Mucosa of rectum (tissue), 2 donors: Measurements from ENCODE around the gene RPS2.
"Not testable (repeated sequence)": the region's sequence is repeated elsewhere in the genome, so short reads cannot be mapped to it uniquely, and the experiment has no call there.

Experiments used
- H3K27ac ChIP-seq, 2 donors: one replicate each; pipeline ENCODE4 v1.7.0; 2013; ENCODE audit warnings: inconsistent platforms in 2 of 2, low read depth in 2 of 2, low read length in 2 of 2
- H3K27me3 ChIP-seq, 2 donors: one replicate each; pipeline ENCODE4 v1.7.0; 2013; ENCODE audit warnings: low read length in 2 of 2; ENCODE audit not compliant: control insufficient read depth in 2 of 2, insufficient read depth in 2 of 2
- H3K36me3 ChIP-seq, 2 donors: one replicate each; pipeline ENCODE4 v1.7.0; 2013; ENCODE audit warnings: low read length in 2 of 2; ENCODE audit not compliant: control insufficient read depth in 2 of 2, insufficient read depth in 2 of 2
- H3K4me1 ChIP-seq, 2 donors: one replicate each; pipeline ENCODE4 v1.7.0; 2013; ENCODE audit warnings: low read length in 2 of 2, mild to moderate bottlenecking in 1 of 2; ENCODE audit not compliant: control insufficient read depth in 2 of 2, insufficient read depth in 2 of 2
- H3K4me3 ChIP-seq, 2 donors: one replicate each; pipeline ENCODE4 v1.7.0; 2013; ENCODE audit warnings: low read length in 2 of 2
- H3K9ac ChIP-seq, 2 donors: one replicate each; pipeline ENCODE4 v1.7.0; 2013; ENCODE audit warnings: low read length in 2 of 2, low read depth in 1 of 2, mild to moderate bottlenecking in 1 of 2
- H3K9me3 ChIP-seq, 2 donors: one replicate each; pipeline ENCODE4 v1.7.0; 2013; ENCODE audit warnings: low read length in 2 of 2; ENCODE audit not compliant: control insufficient read depth in 2 of 2
- donor health status: healthy.
- donor health status: Normal muscosa, but diverticular disease.

The RPS2 gene

DNA sequence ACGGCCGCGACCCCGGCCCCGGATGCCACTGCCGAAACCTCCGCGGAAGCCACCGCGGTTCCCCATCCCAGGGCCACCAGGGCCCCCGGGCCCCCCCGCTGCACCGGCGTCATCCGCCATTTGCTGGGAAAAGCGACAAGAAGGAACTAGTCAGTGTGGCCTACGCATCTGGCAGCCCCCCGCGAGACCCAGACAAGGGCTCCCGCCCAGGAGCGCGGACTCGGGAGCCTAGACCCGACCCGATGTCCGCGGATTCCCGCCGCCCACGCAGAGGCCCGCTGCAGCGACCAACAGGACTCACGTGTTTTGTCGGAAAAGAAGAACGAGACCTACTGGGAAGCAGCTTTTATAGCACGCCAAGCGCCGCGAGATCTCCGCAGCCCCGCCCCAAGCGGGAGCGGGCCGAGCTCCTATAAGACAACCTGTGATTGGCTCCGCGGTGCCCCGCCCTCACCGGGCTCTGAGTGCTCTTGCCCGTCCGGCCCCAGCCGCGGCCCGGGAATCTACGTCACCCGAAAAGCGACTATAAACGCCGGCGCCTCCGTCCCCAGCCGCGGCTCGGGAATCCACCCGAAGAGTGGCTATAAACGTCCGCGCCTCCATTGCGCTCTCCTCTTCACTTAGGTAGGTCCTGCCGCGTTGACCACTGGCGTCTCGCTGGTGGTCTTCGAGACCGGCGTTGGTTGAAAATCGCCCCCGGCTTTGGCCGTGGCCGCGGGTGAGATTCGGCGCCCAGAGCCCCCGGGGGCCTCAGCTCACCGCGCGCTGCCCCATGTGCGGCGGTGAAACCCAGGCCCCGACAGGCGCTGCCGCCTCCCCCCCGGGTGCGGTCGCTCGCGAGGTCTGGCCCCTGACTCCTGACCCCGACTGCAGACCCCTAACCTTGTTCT is at the start of gene RPS2:
RPS2 (minus strand) TSS at position 321 of the 890 bp plus-strand sequence; CDS start at position 120, 201 bp downstream.
- H3K36me3 ChIP-seq = peaks cover 14 to 21% of the 10 kb centered on the region in 2 donors
- peak within 1 kb of the TSS; percentile 64 to 87 for H3K4me3 ChIP-seq
- peak within 1 kb of the TSS; percentile 88 to 97 for H3K27ac ChIP-seq
- H3K4me1 ChIP-seq = peaks cover 26 to 27% of the 10 kb centered on the region in 2 donors
- no peaks in the 10 kb centered on the region for H3K9me3 ChIP-seq
- peak within 1 kb of the TSS; percentile 85 to 96 for H3K9ac ChIP-seq
- no peaks in the 10 kb centered on the region for H3K27me3 ChIP-seq

DNA sequence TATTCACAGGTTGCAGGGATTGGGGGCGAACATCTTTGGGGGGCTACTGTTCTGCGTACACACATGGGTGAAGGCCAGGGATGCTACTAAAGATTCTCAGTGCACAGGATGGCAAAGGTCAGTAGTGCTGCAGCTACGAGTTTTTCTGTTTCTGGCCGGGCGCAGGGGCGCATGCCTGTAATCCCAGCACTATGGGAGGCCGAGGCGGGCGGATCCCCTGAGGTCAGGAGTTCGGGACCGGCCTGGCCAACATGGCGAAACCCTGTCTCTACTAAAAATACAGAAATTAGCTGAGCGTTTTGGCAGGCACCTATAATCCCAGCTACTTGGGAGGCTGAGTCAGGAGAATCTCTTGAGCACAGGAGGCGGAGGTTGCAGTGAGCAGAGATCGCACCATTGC is 48.9 kb upstream of the RPS2 start:
- no peaks in the 10 kb centered on the region for H3K9me3 ChIP-seq
- no peaks in the 10 kb centered on the region for H3K27me3 ChIP-seq
- H3K9ac ChIP-seq = no peak overlapping the region
- H3K4me1 ChIP-seq = peaks cover 19 to 24% of the 10 kb centered on the region in 2 donors
- no peak overlapping the region for H3K27ac ChIP-seq
- H3K4me3 ChIP-seq = no peak overlapping the region
- H3K36me3 ChIP-seq = no peaks in the 10 kb centered on the region

DNA sequence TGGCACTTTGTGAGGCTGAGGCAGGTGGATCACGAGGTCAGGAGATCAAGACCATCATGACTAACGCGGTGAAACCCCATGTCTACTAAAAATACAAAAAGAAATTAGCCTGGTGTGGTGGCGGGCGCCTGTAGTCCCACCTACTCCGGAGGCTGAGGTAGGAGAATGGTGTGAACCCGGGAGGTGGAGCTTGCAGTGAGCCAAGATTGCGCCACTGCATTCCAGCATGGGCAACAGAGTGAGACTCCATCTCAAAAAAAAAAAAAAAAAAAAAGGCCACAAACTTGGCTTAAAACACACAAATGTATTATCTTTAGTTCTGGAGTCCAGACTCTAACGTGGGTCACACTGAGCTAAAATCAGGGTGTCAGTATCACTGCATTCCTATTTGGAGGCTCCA is 47.1 kb upstream of the RPS2 start:
- not testable (repeated sequence) for H3K36me3 ChIP-seq, H3K9me3 ChIP-seq, H3K27ac ChIP-seq, H3K4me3 ChIP-seq, H3K27me3 ChIP-seq, H3K9ac ChIP-seq
- H3K4me1 ChIP-seq = peaks cover 34 to 41% of the 10 kb centered on the region in 2 donors

DNA sequence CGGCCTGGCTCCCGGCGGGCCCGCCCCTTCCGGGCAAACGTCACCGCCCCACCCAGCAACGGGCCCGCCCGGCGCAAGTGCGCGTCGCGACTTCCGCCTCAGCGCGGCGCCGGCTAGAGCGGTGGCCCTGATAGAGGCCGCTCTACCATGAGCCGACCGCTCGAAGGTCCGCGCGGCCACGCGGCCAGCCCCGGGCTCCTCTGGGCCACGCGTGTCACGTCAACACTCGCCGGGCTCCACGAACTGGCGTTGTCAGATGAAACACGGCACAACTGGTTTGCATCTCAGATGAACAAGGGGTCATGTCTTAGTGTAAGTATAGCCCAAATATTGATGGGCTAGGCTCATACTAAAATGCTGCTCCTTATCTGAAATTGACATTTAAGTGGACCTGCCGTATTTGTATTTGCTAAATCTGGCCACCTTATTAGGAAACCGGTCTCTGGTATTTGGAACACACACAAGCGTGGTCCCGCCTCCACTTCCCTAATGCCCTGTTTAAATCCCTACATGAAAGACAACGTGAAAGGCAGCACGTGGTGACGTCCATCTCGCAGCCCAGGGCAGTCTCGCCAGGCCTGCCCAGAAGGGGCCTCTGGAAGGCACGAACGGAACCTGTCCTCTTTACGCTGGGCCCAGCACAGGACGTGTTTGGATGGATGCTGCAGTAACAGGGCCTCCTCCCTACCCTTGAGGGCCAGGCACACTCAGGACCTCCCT is 45.3 kb upstream of the RPS2 start, which contains the start of gene ZNF598:
ZNF598 (minus strand) TSS at position 31 of the 720 bp plus-strand sequence.
- H3K4me1 ChIP-seq = peaks cover 27 to 32% of the 10 kb centered on the region in 2 donors
- no peaks in the 10 kb centered on the region for H3K36me3 ChIP-seq
- H3K4me3 ChIP-seq = peak within 1 kb of the TSS; percentile 81 to 84
- peak within 1 kb of the TSS; percentile 84 to 90 for H3K27ac ChIP-seq
- no peaks in the 10 kb centered on the region for H3K27me3 ChIP-seq
- H3K9ac ChIP-seq = peak within 1 kb of the TSS; percentile 93 to 95
- no peaks in the 10 kb centered on the region for H3K9me3 ChIP-seq

DNA sequence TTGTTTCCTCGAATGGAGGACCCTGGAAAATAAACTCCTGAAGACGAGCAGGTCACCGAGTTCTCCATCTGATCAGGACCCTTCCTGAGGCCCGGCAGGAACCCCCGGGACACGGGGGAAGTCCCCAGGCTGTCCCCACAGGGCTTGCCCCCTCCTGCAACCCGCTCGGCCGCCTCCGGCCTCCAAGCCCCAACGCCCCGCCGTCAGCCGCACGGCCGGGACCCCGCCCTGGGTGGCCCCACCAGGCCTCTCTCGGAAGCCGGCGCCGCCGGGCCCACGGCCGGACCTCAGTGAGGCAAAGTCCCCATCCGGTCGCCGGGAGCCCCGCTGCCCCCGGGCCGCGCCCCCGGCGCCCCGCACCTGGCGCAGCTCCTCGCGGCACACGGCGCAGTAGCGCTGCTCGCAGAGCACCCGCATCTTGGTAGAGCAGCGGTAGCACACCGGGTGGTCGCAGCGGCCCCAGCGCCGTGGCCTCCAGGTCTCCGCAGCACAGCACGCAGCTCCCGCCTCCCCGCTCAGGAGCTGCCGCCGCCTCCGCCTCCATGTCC is 44.6 kb upstream of the RPS2 start:
- peak overlapping the region; percentile 93 to 95 for H3K9ac ChIP-seq
- H3K9me3 ChIP-seq = no peaks in the 10 kb centered on the region
- peak overlapping the region; percentile 81 to 84 for H3K4me3 ChIP-seq
- H3K4me1 ChIP-seq = peaks cover 32 to 36% of the 10 kb centered on the region in 2 donors
- H3K36me3 ChIP-seq = no peaks in the 10 kb centered on the region
- H3K27me3 ChIP-seq = no peaks in the 10 kb centered on the region
- peak overlapping the region; percentile 84 to 85 for H3K27ac ChIP-seq

DNA sequence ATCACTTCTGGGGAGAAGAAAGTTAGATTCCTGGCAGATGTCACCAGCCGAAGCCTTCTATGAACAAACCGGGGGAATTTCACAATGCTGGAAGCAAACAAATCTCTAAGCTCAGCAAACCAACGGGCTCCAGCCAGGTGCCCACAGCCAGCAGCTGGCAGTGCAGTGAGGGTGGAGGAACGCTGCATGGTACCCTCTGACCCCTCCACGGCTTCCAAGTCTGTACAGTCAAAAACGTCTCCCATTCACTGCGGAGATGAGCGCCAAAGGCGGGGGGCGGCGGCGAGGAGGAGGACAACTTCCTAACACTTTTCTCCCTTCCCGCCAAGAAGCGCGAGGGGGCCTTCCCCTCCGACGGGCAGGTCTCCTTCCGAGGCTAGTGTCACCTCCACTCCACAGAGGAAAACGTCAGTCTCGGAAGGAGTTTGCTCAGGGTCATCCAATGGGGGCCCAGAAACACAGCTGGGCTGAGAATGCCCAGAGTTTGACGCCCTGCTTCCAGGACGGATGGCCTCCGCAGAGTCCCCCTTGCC is 44.1 kb upstream of the RPS2 start:
- Histone ChIP-seq H3K9ac (peak overlapping the region; percentile 93 to 95), H3K4me3 (peak overlapping the region; percentile 81 to 84), H3K9me3 (no peaks in the 10 kb centered on the region), H3K36me3 (no peaks in the 10 kb centered on the region), H3K4me1 (peaks cover 37 to 40% of the 10 kb centered on the region in 2 donors), H3K27me3 (no peaks in the 10 kb centered on the region), H3K27ac (peak overlapping the region; percentile 84 to 85)

DNA sequence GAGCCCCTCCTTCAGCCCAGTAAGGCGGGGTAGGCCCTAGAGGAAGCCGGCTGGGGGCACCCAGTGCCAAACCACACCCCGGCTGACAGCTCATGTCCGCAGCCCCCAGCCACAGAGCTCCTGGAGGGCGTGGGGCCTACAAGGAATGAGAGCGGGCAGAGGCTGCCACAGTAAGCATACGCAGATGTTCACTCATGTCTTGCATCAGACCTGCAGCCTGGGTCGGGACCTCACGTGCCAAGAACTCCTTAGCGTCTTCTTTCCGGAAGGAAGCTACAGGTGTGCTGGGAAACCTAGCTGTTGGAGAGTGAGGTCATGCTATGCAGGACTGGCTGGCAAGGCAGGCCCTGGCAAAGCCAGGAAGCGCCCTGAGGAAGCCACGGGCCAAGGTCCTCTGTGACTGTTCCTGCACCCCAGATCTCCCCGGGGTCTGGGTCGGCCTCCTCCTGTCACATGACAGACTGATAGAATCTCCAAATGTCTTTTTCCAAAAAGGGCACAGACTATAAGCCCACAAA is 43.4 kb upstream of the RPS2 start:
- Histone ChIP-seq H3K9ac (peak overlapping the region; percentile 93 to 95), H3K27me3 (no peaks in the 10 kb centered on the region), H3K9me3 (no peaks in the 10 kb centered on the region), H3K36me3 (peaks cover 0 to 2% of the 10 kb centered on the region in 2 donors), H3K4me3 (peak overlapping the region; percentile 81 to 84), H3K4me1 (peaks cover 39 to 43% of the 10 kb centered on the region in 2 donors), H3K27ac (peak overlapping the region; percentile 84 to 85)

DNA sequence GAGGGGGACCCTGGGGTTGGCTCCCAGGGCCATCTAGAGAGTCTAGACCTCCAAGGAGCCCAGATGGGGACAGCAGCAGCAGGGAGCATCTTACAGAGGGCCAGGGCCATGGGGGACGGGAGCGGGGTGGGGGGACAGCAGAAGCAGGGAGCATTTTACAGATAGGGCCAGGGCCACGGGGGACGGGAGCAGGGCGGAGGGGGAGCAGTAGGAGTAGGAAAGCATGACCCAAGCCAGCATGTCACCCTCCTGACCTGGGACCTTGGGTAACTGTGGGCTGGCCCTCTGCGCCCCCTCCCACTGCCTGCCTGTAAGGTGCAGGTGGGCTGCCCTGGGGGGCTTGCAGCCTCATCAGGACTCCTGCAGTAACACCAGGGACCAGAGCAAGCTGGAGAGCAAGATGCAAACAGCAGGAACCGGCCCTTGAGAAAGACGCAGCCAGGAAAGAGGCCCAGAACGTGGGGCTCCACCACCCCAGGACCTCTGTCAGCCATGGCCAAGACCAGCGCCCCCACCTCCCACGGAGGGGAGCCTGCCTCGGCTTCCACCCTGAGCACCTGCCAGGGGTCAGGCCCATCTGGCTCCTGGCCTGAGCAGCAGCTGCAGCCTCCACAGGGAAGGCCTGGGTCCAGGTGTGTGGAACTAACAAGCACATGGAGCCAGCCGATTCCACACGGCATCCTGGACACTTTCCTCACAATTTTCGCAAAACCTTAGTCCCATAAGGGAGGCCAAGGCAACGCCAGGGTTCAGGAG is 42.6 kb upstream of the RPS2 start:
- H3K9ac ChIP-seq = no peak overlapping the region

DNA sequence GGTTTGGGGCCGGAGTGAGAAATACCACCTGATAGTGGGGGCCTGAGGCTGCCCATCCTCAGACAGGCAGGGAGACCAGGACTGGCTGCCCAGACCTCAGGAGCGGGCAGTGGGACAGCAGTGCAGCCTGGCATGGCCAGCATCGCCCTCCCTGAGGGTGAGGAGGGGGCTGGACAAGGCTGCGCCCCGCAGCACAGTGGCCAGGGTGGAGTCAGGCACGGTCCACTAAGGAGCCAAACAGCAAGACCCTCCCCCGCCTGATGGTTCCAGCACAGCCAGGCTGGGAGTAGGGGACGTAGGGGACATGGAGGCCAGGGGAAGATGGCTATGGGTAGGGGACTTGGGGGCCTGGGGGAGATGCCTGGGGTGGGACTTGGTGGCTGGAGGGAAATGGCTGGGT is 41.7 kb upstream of the RPS2 start:
- H3K9me3 ChIP-seq = no peaks in the 10 kb centered on the region
- H3K27me3 ChIP-seq = no peaks in the 10 kb centered on the region
- H3K4me3 ChIP-seq = no peak overlapping the region
- H3K27ac ChIP-seq = no peak overlapping the region
- peaks cover 39 to 43% of the 10 kb centered on the region in 2 donors for H3K4me1 ChIP-seq
- H3K9ac ChIP-seq = no peak overlapping the region
- peaks cover 16 to 18% of the 10 kb centered on the region in 2 donors for H3K36me3 ChIP-seq

More for the DNA sequence above, 42.6 kb upstream of the RPS2 start:
- Histone ChIP-seq H3K4me3 (peak overlapping the region in 1 of 2 donors; percentile 84), H3K9me3 (no peaks in the 10 kb centered on the region), H3K27me3 (no peaks in the 10 kb centered on the region), H3K27ac (no peak overlapping the region), H3K4me1 (peaks cover 39 to 43% of the 10 kb centered on the region in 2 donors), H3K36me3 (peaks cover 6 to 9% of the 10 kb centered on the region in 2 donors)
